Endodermal cell (in vitro differentiated cells): Measurements from ENCODE around the gene CENPW. TPM values are rescaled to one million over a fixed set of nuclear protein-coding genes. Genes with fewer than 3 reads are reported as not detected.

Experiments used
- DNase-seq: peaks from one replicate; pipeline ENCODE4 v3.0.0-alpha.2; 2017
- H3K27ac ChIP-seq: 2 replicates; pipeline ENCODE4 v1.5.1; 2013; ENCODE audit warnings: mild to moderate bottlenecking, low read depth, low read length, moderate library complexity
- H3K27me3 ChIP-seq: 2 replicates; pipeline ENCODE4 v1.6.1; 2013; ENCODE audit warnings: mild to moderate bottlenecking, low read length, moderate library complexity; ENCODE audit not compliant: insufficient read depth, control insufficient read depth, poor library complexity, severe bottlenecking
- H3K36me3 ChIP-seq: 2 replicates; pipeline ENCODE4 v1.7.0; 2013; ENCODE audit warnings: mild to moderate bottlenecking, low read length, moderate library complexity; ENCODE audit not compliant: control insufficient read depth, insufficient read depth
- H3K4me1 ChIP-seq: one replicate; pipeline ENCODE4 v1.7.0; 2013; ENCODE audit warnings: low read length; ENCODE audit not compliant: control insufficient read depth, insufficient read depth
- H3K4me3 ChIP-seq: 2 replicates; pipeline ENCODE4 v1.5.1; 2013; ENCODE audit warnings: mild to moderate bottlenecking, low read length, moderate library complexity
- H3K9ac ChIP-seq: 2 replicates; pipeline ENCODE4 v1.6.1; 2013; ENCODE audit warnings: mild to moderate bottlenecking, low read length, moderate library complexity; ENCODE audit not compliant: poor library complexity, severe bottlenecking; ENCODE audit errors: extremely low read depth
- H3K9me3 ChIP-seq: 2 replicates; pipeline ENCODE4 v1.6.1; 2013; ENCODE audit warnings: mild to moderate bottlenecking, low read length, moderate library complexity; ENCODE audit not compliant: control insufficient read depth
- H3K27ac Mint-ChIP-seq: 2 replicates; pipeline ENCODE4 v1.8.0; 2020; ENCODE audit warnings: mixed read lengths
- H3K27me3 Mint-ChIP-seq: 2 replicates; pipeline ENCODE4 v1.8.0; 2021; ENCODE audit warnings: mild to moderate bottlenecking, mixed read lengths; ENCODE audit not compliant: insufficient read depth
- H3K36me3 Mint-ChIP-seq: 2 replicates; pipeline ENCODE4 v1.8.0; 2020; ENCODE audit warnings: low read depth, mixed read lengths
- H3K4me1 Mint-ChIP-seq: 2 replicates; pipeline ENCODE4 v1.8.0; 2020; ENCODE audit warnings: mixed read lengths
- H3K4me3 Mint-ChIP-seq: 2 replicates; pipeline ENCODE4 v1.8.0; 2020; ENCODE audit warnings: mild to moderate bottlenecking, moderate library complexity, mixed read lengths
- H3K9me3 Mint-ChIP-seq: 2 replicates; pipeline ENCODE4 v1.8.0; 2020; ENCODE audit warnings: mild to moderate bottlenecking, mixed read lengths
- CTCF ChIP-seq: fragments of 200-600 bp; sonication (generic); conservative IDR thresholded peaks from 2 replicates; pipeline ENCODE4 v1.5.0; 2021; ENCODE audit warnings: antibody characterized with exemption, mild to moderate bottlenecking
- WGBS, 2 experiments: methylation state at CpG; one replicate each; pipeline versions ENCODE4 v1.1.5 to v1.1.7; 2013; ENCODE audit warnings: missing lambda C conversion rate in 2 of 2, mixed read lengths in 1 of 2; ENCODE audit not compliant: insufficient coverage in 1 of 2, insufficient read length in 1 of 2; 5-methylcytosine and 5-hydroxymethylcytosine counted together
- total RNA-seq, 2 donors: library from RNA; stranded (reverse); fragmentation: NEBNext Ultra II Directional in 1 of 2; extraction: Animal tissue kit (Norgen Biotek cat#: 25700) in 1 of 2; gene quantifications; 2 replicates in 1 of 2; 3 replicates in 1 of 2; pipeline ENCODE4 v1.2.1, GENCODE V29; 2021

Gene CENPW
- total RNA-seq, 2 donors from 2014 or later: 42.2 to 57.4 TPM

DNA sequence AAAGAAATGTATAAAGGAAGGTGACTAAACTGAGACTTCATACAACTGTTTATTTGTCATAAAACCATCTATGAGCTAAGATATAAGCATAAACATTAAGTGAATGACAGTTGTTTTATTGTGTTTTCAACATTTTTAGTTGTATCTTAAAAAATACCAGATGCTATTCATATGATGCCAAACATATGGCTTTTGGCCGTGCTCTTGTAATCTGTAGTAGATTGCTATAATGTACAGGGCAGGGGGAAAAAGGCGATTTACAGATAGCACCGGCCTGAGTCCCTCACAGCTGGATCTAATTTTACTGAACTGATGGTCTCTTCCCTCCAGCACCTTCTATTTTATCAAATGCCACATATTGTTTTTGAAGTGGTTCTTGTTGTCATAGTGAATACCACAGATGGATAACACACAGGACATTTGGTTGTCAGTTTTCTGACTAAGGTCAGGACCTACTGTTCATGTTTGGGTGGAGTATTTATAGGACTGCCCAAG, 48.2 kb downstream of the CENPW start:
- no peak overlapping the region for H3K27ac ChIP-seq
- H3K4me3 ChIP-seq: no peak overlapping the region
- no peak overlapping the region for H3K9ac ChIP-seq
- Mint-ChIP-seq H3K27ac (no peak overlapping the region), H3K4me3 (no peak overlapping the region), H3K27me3 (no peaks in the 10 kb centered on the region), H3K9me3 (peaks cover 21% of the 10 kb centered on the region), H3K4me1 (no peaks in the 10 kb centered on the region), H3K36me3 (no peaks in the 10 kb centered on the region)
- DNase-seq: no peak
- 96% methylated on average over 3 of the region's 3 CpGs; no CpG with 5 or more reads in 1 of the 2 experiments for WGBS, 2 experiments
- TF ChIP-seq CTCF: no peak
- H3K27me3 ChIP-seq: no peaks in the 10 kb centered on the region
- H3K4me1 ChIP-seq: no peaks in the 10 kb centered on the region
- H3K9me3 ChIP-seq: peaks cover 9% of the 10 kb centered on the region
- H3K36me3 ChIP-seq: no peaks in the 10 kb centered on the region

- Histone ChIP-seq H3K9me3 (no peaks in the 10 kb centered on the region), H3K36me3 (no peaks in the 10 kb centered on the region), H3K4me3 (no peak overlapping the region), H3K4me1 (peaks cover 3% of the 10 kb centered on the region), H3K27ac (no peak overlapping the region), H3K9ac (no peak overlapping the region), H3K27me3 (no peaks in the 10 kb centered on the region)
- H3K36me3 Mint-ChIP-seq: no peaks in the 10 kb centered on the region
- H3K4me1 Mint-ChIP-seq: peaks cover 8% of the 10 kb centered on the region
- TF ChIP-seq CTCF: no peak
- no peaks in the 10 kb centered on the region for H3K9me3 Mint-ChIP-seq
- H3K27me3 Mint-ChIP-seq: no peaks in the 10 kb centered on the region
- no peak overlapping the region for H3K4me3 Mint-ChIP-seq
- no peak for DNase-seq
- H3K27ac Mint-ChIP-seq: peak overlapping the region; percentile 18
- WGBS, 2 experiments: 87 to 91% methylated on average over 2 of the region's 2 CpGs
Measured at GRCh38 chr6:126396131-126396530, 56.2 kb downstream of the CENPW start.
